A673 (cell line): ENCODE measurements around the gene LYPD3.

ENCODE experiments used
- EZH2 ChIP-seq: fragments of 200-600 bp; sonication (generic); IDR thresholded peaks from 2 replicates; pipeline ENCODE4 v1.6.1; 2017; ENCODE audit warnings: borderline replicate concordance, low read depth, mild to moderate bottlenecking, mixed read lengths, antibody characterized with exemption, low read length; ENCODE audit not compliant: poor library complexity, severe bottlenecking
- TF ChIP-seq, protein P1 (sequence below): fragments of 300-800, 200-600 bp; sonication (generic); conservative IDR thresholded peaks from 2 replicates; pipeline ENCODE4 v1.5.1; 2017; ENCODE audit warnings: low read depth, mild to moderate bottlenecking, antibody characterized with exemption, low read length, moderate library complexity, mixed read lengths

- TF ChIP-seq, protein P1, sequence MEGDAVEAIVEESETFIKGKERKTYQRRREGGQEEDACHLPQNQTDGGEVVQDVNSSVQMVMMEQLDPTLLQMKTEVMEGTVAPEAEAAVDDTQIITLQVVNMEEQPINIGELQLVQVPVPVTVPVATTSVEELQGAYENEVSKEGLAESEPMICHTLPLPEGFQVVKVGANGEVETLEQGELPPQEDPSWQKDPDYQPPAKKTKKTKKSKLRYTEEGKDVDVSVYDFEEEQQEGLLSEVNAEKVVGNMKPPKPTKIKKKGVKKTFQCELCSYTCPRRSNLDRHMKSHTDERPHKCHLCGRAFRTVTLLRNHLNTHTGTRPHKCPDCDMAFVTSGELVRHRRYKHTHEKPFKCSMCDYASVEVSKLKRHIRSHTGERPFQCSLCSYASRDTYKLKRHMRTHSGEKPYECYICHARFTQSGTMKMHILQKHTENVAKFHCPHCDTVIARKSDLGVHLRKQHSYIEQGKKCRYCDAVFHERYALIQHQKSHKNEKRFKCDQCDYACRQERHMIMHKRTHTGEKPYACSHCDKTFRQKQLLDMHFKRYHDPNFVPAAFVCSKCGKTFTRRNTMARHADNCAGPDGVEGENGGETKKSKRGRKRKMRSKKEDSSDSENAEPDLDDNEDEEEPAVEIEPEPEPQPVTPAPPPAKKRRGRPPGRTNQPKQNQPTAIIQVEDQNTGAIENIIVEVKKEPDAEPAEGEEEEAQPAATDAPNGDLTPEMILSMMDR: no peak
- TF ChIP-seq EZH2: no peak
Observed at GRCh38 chr19:43466793-43467192, 1.4 kb upstream of the LYPD3 start.
